Measurements from ENCODE around the gene BIRC7. TPM values are rescaled to one million over a fixed set of nuclear protein-coding genes. Genes with fewer than 3 reads are reported as not detected.

Gene BIRC7
- total RNA-seq, 1 experiment from 2014 or later: 0.96 TPM

- H3K27me3 ChIP-seq (ENCODE audit: insufficient read depth, low read length): no peaks in the 10 kb centered on the region
- peaks cover 10 to 30% of the 10 kb centered on the region in 2 experiments for H3K4me1 ChIP-seq (ENCODE audit: control insufficient read depth in 1 of 2, insufficient read depth in 2 of 2, low read length in 2 of 2)
- H3K4me2 ChIP-seq (ENCODE audit: low read length): no peak overlapping the region
- H3K27ac ChIP-seq (ENCODE audit: low read depth, low read length): no peak overlapping the region
- no peak for DNase-seq (ENCODE audit: low read depth, low spot score)
- RAD21 ChIA-PET (ENCODE audit: low non-redundant PET in 1 of 2, low total read pairs in 2 of 2, uncharacterized antibody in 2 of 2, unreplicated experiment in 2 of 2): no interaction called here
- H2AFZ ChIP-seq (ENCODE audit: low read depth, low read length, poor library complexity, severe bottlenecking): no peak overlapping the region
- no peaks in the 10 kb centered on the region for H3K9me3 ChIP-seq (ENCODE audit: control insufficient read depth in 1 of 2, insufficient read depth in 1 of 2, low read depth in 1 of 2, low read length in 2 of 2)
- no peak for ATAC-seq
- no peaks in the 10 kb centered on the region for H4K20me1 ChIP-seq (ENCODE audit: insufficient read depth)
- POLR2A ChIA-PET: no interaction called here
- BruUV-seq (replicated peaks): no TSS peak
- H3K4me3 ChIP-seq (replicated peaks in 1 of 2; ENCODE audit: low read depth in 1 of 2, low read length in 2 of 2): no peak overlapping the region
- no peak overlapping the region for H3K9ac ChIP-seq (ENCODE audit: low read length)
- intact Hi-C loops (cut with micrococcal nuclease): loop anchor here (5.0 kb wide), 1 partner anchor 38 kb away; no protein-coding TSS in a partner anchor
- peaks cover 32% of the 10 kb centered on the region for H3K79me2 ChIP-seq (ENCODE audit: insufficient read depth, low read length)
- no peak for TF ChIP-seq FOSL1 (IDR thresholded peaks at IDR 0.05; ENCODE audit: low read depth)
- no peak for TF ChIP-seq EGR1 (IDR thresholded peaks at IDR 0.05; ENCODE audit: low read depth)
- no peak for TF ChIP-seq POLR2AphosphoS5 (IDR thresholded peaks at IDR 0.05; ENCODE audit: low read depth, low read length)
- TF ChIP-seq ZNF274 (IDR thresholded peaks at IDR 0.05; ENCODE audit: low read depth, low read length): no peak
- no peak for TF ChIP-seq SIN3A (IDR thresholded peaks at IDR 0.05; ENCODE audit: low read depth)
- no peak for TF ChIP-seq RAD21 (IDR thresholded peaks at IDR 0.05; ENCODE audit: low read depth)
- TF ChIP-seq SRF (IDR thresholded peaks at IDR 0.05; ENCODE audit: low read depth): no peak
- TF ChIP-seq CEBPB (IDR thresholded peaks at IDR 0.05; ENCODE audit: low read depth): no peak
- no peak for TF ChIP-seq ELF1 (IDR thresholded peaks at IDR 0.05; ENCODE audit: borderline replicate concordance, low read depth)
- no peak for TF ChIP-seq EZH2 (IDR thresholded peaks at IDR 0.05)
- no peak for TF ChIP-seq EZH2phosphoT487 (IDR thresholded peaks at IDR 0.05; ENCODE audit: borderline replicate concordance)
- TF ChIP-seq, protein P1, sequence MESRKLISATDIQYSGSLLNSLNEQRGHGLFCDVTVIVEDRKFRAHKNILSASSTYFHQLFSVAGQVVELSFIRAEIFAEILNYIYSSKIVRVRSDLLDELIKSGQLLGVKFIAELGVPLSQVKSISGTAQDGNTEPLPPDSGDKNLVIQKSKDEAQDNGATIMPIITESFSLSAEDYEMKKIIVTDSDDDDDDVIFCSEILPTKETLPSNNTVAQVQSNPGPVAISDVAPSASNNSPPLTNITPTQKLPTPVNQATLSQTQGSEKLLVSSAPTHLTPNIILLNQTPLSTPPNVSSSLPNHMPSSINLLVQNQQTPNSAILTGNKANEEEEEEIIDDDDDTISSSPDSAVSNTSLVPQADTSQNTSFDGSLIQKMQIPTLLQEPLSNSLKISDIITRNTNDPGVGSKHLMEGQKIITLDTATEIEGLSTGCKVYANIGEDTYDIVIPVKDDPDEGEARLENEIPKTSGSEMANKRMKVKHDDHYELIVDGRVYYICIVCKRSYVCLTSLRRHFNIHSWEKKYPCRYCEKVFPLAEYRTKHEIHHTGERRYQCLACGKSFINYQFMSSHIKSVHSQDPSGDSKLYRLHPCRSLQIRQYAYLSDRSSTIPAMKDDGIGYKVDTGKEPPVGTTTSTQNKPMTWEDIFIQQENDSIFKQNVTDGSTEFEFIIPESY (IDR thresholded peaks at IDR 0.05; ENCODE audit: extremely low read depth, insufficient replicate concordance, low read length): no peak
- no peak for TF ChIP-seq CBX3 (IDR thresholded peaks at IDR 0.05; ENCODE audit: low read depth)
- TF ChIP-seq SP1 (IDR thresholded peaks at IDR 0.05; ENCODE audit: low read depth): no peak
- H3K36me3 ChIP-seq (ENCODE audit: control insufficient read depth in 1 of 2, insufficient read depth in 2 of 2, low read length in 2 of 2): peaks cover 0 to under 1% of the 10 kb centered on the region in 2 experiments; a peak in 1 of 4 replicates
- H3K9me2 ChIP-seq (ENCODE audit: insufficient read depth): no peaks in the 10 kb centered on the region
- CTCF ChIA-PET: interaction anchor here (3.8 kb wide), 1 partner anchor 47 kb away, joined by 16 read pairs; no protein-coding TSS in a partner anchor
Measured at GRCh38 chr20:63270606-63271325, 35.1 kb downstream of the BIRC7 start.
